IPS-15b (cell line): ENCODE results near the gene CLNS1A.
"Not testable (repeated sequence)": the region's sequence is repeated elsewhere in the genome, so short reads cannot be mapped to it uniquely, and the experiment has no call there.

Experiments used
- H3K27me3 ChIP-seq: one replicate; pipeline ENCODE4 v1.6.1; 2013; ENCODE audit warnings: low read length; ENCODE audit not compliant: control insufficient read depth, insufficient read depth
- H3K36me3 ChIP-seq: one replicate; pipeline ENCODE4 v1.6.1; 2013; ENCODE audit warnings: low read length; ENCODE audit not compliant: control insufficient read depth, insufficient read depth
- H3K4me1 ChIP-seq: one replicate; pipeline ENCODE4 v1.6.1; 2013; ENCODE audit warnings: mild to moderate bottlenecking, low read length; ENCODE audit not compliant: control insufficient read depth, insufficient read depth
- H3K4me3 ChIP-seq: one replicate; pipeline ENCODE4 v1.5.1; 2013; ENCODE audit warnings: low read depth, low read length
- H3K9ac ChIP-seq: one replicate; pipeline ENCODE4 v1.6.1; 2013; ENCODE audit warnings: low read depth, mild to moderate bottlenecking, low read length
- H3K9me3 ChIP-seq: one replicate; pipeline ENCODE4 v1.6.1; 2013; ENCODE audit warnings: mild to moderate bottlenecking, low read length; ENCODE audit not compliant: control insufficient read depth, insufficient read depth

CLNS1A gene

DNA sequence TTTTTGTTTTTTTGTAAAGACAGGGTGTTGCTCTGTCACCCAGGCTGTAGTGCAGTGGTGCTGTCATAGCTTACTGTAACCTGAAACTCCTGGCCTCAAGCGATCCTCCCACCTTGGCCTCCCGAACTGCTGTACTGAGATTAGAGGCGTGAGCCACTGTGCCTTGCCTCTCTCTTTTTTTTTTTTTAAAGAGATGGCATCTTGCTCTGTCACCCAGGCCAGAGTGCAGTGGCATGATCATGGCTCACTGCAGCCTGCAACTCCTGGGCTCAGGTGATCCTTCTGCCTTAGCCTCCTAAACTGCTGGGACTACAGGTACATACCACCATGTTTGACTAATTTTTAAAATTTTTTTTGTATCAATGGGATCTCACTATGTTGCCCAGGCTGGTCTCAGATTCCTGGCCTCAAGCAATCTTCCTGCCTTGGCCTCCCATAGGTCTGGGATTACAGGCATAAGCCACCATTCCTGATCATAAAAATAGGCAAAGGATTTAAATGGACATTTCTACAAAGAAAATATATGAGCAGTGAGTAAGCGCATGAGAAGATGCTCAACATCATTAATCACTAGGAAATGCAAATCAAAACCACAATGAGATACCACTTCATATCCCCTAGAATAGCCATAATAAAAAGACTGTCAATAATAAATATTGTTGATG is 17.3 kb upstream of the CLNS1A start:
- H3K4me3 ChIP-seq = no peak overlapping the region
- H3K27me3 ChIP-seq = no peaks in the 10 kb centered on the region
- H3K4me1 ChIP-seq = peaks cover 2% of the 10 kb centered on the region
- H3K9me3 ChIP-seq = no peaks in the 10 kb centered on the region
- H3K9ac ChIP-seq = no peak overlapping the region
- no peaks in the 10 kb centered on the region for H3K36me3 ChIP-seq

DNA sequence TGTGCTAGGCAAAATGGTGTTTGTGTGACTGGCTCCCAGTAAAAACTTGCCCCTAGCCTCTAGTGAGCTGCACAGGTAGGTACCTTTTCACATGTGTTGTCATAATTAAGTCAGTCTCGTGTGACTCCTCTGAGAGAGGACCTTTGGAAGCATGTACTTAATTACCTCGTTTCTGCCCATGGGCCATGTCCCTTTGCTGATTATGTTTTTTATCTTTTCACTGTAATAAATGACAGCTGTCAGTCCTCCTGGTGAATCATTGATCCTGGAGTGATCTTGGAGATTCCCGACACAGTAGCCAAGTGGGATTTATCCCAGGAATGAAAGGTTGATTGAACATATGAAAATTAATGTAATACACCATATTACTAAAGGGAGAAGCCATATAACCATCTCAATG is 12.5 kb upstream of the CLNS1A start:
- no peaks in the 10 kb centered on the region for H3K36me3 ChIP-seq
- H3K27me3 ChIP-seq = no peaks in the 10 kb centered on the region
- no peak overlapping the region for H3K9ac ChIP-seq
- H3K9me3 ChIP-seq = no peaks in the 10 kb centered on the region
- no peak overlapping the region for H3K4me3 ChIP-seq
- no peaks in the 10 kb centered on the region for H3K4me1 ChIP-seq

DNA sequence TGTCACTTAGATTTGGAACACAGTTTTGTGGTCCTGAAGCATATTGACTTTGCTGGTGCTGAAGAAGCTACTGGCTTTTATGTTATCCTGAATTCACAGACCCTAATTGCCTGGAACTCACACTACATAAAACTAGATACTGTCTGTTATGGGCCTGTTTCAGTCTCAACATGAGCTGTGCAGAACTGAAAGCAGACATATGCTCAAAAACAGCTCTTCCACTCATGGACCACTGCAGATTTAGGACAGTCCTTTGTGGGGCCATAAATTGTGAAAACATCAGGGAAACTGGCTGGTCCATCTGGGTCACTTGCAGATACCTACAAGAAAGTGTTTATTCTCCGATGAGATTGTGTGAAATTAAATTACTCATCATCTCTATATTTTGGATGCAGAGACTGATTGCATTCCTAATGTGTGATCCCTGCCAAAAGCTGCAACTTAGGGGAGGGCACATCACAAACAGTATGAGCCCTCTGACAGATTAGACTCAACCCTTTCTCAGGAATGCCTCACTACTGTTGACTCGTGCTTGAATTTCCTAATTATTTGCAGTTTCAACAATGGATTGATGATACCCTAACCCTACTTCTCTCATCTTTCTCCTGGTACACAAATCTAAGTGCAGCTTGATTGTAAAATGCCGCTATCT is 10.2 kb upstream of the CLNS1A start:
- no peak overlapping the region for H3K9ac ChIP-seq
- H3K27me3 ChIP-seq = no peaks in the 10 kb centered on the region
- no peaks in the 10 kb centered on the region for H3K36me3 ChIP-seq
- H3K9me3 ChIP-seq = no peaks in the 10 kb centered on the region
- no peak overlapping the region for H3K4me3 ChIP-seq
- no peaks in the 10 kb centered on the region for H3K4me1 ChIP-seq

DNA sequence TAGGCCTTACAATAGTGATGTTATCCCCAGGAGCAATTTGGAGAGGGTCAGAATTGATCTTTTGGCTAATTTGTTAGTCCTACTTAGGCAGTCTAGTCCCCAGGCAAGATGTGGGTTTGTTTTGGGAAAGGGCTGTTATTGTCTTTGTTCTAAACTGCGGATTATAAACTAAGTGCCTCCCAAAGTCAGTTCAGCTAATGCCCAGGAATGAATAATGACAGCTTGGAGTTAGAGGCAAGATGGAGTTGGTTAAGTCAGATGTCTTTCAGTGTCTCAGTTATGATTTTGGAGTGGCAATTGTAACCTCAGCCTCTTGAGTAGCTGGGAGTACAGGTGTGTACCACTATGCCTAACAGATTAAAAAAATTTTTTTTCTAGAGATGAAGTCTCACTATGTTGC is 7.3 kb upstream of the CLNS1A start:
- Histone ChIP-seq H3K9ac (no peak overlapping the region), H3K4me3 (no peak overlapping the region), H3K36me3 (no peaks in the 10 kb centered on the region), H3K9me3 (no peaks in the 10 kb centered on the region), H3K27me3 (no peaks in the 10 kb centered on the region), H3K4me1 (no peaks in the 10 kb centered on the region)

DNA sequence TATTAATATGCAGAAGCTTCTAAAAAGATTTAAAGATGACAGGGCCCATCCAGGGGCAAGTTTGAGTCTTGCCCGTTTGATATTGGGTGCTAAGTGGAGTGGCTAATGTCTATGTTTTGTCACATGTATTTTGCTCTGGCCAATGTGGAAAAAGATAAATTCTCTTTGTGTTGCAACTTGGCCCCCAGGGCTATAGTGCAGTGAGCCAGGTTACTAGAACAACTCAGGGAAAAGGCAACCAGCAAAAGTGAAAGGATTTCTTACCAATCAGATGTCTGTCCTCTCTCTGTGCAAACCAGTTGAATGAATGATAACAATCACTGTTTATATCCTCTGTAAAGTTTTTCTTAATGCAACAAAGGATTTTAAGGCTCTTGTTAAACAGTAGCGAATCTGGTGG is 4.6 kb upstream of the CLNS1A start:
- no peak overlapping the region for H3K4me3 ChIP-seq
- no peaks in the 10 kb centered on the region for H3K9me3 ChIP-seq
- no peaks in the 10 kb centered on the region for H3K4me1 ChIP-seq
- H3K27me3 ChIP-seq = no peaks in the 10 kb centered on the region
- no peak overlapping the region for H3K9ac ChIP-seq
- peaks cover 2% of the 10 kb centered on the region for H3K36me3 ChIP-seq

DNA sequence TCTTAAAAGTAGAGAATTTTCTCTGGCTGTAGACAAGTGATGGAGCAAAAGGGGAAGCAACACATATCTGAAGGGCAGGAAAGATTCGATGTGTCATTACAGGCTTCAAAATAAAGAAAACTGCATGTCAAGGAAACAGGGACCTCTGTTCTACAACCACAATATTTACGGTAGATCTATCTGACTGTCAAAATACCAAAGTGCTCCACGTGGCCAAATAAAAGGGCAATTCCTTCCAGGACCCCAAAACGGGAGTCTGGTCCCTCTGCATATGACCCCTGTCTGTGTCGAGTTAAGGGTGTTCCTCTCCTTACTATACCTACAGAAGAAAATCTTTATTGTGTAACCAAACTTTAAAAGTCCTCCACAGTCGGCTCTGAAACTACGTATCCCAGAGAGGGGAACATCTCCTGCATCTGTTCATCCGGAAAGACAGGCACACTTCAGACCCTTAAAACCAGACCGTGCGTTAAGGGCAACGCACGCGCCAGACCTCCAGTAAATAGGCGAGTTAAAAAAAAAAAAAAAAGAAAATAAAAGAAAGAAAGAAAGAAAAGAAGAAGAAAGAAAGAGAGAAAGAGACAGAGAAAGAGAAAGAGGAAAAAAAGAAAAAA is 756 bp downstream of the CLNS1A start:
- H3K4me1 ChIP-seq = no peaks in the 10 kb centered on the region
- peak overlapping the region; percentile 95 for H3K4me3 ChIP-seq
- peaks cover 7% of the 10 kb centered on the region for H3K36me3 ChIP-seq
- H3K9ac ChIP-seq = peak overlapping the region; percentile 92
- H3K9me3 ChIP-seq = no peaks in the 10 kb centered on the region
- H3K27me3 ChIP-seq = no peaks in the 10 kb centered on the region

DNA sequence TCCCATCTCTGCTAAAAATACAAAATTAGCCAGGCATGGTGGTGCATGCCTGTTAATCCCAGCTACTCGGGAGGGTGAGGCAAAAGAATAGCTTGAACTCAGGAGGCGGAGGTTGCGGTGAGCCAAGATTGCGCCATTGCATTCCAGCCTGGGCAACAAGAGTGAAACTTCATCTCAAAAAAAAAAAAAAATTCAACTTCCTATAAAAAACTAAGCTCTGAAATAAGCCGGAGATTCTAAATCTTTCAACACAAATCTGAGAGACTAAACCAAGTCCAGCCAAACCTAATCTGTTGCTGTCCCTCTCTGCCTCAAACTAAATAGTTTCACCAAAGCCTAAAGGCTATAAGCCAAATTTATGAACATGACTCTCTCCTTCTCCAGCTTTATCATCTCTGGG is 3.7 kb downstream of the CLNS1A start:
- H3K27me3 ChIP-seq, H3K9ac ChIP-seq, H3K9me3 ChIP-seq, H3K4me3 ChIP-seq, H3K36me3 ChIP-seq, H3K4me1 ChIP-seq: not testable (repeated sequence)

DNA sequence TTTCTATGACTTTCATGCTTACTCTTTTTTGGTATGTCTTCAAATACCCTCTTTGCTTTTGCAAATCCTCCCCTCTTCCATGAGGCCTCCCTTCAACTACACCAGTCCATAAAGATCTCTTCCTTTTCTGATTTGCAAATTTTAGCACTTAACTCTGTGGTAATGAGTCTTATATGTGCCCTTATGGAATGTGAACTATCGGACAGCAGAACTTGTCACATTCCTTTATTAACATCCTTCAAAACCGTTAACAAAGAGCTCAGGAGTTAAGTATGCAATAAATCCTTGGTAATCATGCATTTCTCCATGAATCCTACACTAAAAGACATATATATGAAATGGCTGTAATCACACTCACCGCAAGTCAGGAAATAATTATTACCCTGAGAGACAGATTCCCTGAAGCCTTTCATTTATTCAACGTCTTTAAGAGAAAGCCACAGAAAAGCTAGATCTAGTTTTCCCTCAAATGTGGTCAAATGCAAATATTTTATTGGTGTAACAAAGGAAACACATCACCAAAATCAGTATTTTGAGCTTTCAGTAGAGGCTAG is 7.4 kb downstream of the CLNS1A start:
- no peaks in the 10 kb centered on the region for H3K4me1 ChIP-seq
- peaks cover 7% of the 10 kb centered on the region for H3K36me3 ChIP-seq
- no peak overlapping the region for H3K9ac ChIP-seq

DNA sequence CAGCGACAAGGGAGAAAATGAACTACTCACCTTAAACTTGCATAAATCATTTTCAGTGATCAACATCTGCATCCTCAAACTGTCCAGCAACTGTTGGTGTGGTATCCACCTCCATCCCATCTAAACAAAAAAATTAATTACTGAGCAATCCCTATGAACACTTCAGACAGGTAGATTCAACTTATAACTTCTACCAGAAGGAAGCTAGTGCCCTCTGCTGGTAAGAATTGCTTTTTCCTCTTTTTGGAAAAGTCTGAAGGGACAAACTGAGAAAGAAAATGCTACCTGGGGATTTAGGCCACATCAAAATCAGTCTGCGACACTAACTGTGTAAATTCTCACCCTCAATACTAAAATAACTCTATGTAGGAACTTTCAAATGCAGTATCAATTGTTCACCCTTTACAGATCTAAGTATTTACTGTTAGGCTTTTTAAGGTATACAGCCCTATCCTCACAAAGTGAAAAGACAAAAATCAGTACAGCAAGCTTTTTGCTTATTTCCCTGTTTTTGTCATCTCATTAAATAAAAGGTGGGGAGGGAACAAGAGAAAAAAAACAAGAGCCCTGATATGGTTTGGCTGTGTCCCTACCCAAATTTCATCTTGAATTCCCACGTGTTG is 17.9 kb downstream of the CLNS1A start:
- Histone ChIP-seq H3K27me3 (no peaks in the 10 kb centered on the region), H3K4me3 (no peak overlapping the region), H3K9ac (no peak overlapping the region), H3K9me3 (no peaks in the 10 kb centered on the region), H3K4me1 (no peaks in the 10 kb centered on the region), H3K36me3 (peaks cover 29% of the 10 kb centered on the region)

More for the DNA sequence above, 7.4 kb downstream of the CLNS1A start:
- no peak overlapping the region for H3K4me3 ChIP-seq
- no peaks in the 10 kb centered on the region for H3K27me3 ChIP-seq
- H3K9me3 ChIP-seq = no peaks in the 10 kb centered on the region

DNA sequence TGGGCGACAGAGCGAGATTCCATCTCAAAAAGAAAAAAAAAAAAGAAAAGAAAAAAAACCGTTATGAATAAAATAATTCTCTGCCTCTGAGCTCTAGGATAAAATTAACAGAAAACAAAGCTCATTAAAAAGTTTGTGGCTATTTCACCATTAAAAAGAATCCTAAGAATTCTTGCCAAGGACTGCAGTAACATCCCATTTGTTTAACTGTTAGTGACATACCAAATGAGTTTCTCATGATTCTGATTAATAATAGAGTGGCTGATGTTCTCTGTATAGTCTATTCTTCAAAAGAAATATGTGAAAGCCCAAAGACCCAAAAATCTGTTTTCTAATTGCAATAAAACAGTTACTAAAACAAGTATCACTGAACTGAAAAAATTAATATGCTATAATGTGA is 19.7 kb downstream of the CLNS1A start:
- Histone ChIP-seq H3K36me3 (peaks cover 24% of the 10 kb centered on the region), H3K9me3 (no peaks in the 10 kb centered on the region), H3K27me3 (no peaks in the 10 kb centered on the region), H3K4me3 (no peak overlapping the region), H3K4me1 (no peaks in the 10 kb centered on the region), H3K9ac (no peak overlapping the region)

DNA sequence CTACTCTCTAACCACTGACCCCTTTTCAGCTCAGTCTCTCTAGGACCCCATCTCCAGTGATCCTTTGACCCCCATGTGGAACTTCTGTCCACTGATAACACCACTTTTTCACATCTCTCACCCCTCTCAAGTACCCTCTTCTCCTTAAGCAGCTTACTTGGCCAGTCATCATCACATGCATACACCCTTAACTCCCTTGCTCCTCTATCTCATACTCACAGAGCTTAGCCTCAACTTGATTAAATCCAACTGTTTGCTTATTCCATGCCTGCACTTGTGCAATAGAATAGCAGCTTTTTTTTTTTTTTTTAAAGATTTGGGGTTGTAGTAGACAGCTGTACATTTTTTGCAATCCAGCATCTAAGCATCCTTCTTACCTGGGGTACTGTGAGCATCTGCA is 25.7 kb downstream of the CLNS1A start:
- H3K9ac ChIP-seq = no peak overlapping the region
- H3K4me3 ChIP-seq = no peak overlapping the region
- H3K9me3 ChIP-seq = no peaks in the 10 kb centered on the region
- no peaks in the 10 kb centered on the region for H3K27me3 ChIP-seq
- H3K36me3 ChIP-seq = peaks cover 8% of the 10 kb centered on the region
- no peaks in the 10 kb centered on the region for H3K4me1 ChIP-seq
